Stimulated activated CD4-positive, alpha-beta T cell treated with anti-CD3 and anti-CD28 coated beads, Interleukin-1b, Interleukin-23, amount 100 ng/mL, for 48 hours (primary cell): Measurements from ENCODE around the gene TSPAN9.

ENCODE experiments used
- DNase-seq: peaks from one replicate; pipeline ENCODE4 v3.0.0-alpha.2; 2020

The TSPAN9 gene

DNA sequence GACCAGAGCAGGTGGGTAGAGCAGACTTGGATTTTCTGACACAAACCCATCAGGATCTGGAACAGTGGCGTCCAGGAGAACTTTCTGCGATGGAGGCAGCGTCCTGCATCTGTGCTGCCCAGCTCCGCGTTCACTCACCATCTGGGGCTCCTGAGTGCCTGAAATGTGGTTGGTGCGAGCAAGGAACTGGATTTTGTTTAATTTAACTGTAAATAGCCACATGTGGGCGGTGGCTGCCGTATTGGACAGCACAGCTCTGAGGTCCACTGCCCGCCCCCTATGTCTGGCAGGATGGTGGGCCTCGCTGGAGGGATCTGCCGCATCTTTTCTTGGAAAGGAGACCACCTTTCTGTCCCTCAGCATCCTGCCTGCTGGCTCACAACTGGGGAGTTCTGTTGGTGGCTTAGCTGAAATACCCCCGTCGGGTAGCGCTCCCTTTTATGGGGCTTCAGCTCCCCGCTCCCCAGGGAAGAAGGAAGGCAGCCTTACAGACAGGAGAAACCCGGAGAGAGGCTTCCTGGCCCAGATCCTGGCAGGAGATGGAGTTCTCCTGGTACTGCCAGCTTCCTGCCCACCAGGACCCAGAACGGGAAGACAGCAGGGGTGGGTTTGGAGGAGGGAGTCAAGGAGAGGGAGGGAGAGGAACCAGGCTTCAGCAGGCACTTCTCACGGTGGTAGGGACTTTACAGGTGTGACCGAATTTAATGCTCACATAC, 228.9 kb downstream of the TSPAN9 start:
- no peak for DNase-seq

DNA sequence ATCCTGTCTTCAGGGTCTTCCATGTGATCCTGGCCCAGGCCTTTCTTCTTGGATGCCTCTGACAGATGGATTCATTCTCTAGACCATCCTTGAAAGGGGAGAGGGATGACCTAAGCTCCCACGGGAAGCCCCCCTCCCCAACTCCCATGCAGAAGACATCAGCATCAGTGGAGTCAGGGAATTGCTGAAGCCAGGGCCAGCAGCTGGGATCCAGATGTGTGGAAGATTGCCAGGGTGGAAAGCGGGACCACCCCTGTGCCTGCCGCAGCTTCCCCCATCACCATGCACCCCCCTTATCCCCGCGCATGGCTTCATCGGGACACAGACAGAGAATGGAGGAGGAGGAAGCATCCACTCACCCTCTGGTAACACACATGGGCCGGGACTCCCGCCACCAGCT, 230.2 kb downstream of the TSPAN9 start:
- DNase-seq: no peak

DNA sequence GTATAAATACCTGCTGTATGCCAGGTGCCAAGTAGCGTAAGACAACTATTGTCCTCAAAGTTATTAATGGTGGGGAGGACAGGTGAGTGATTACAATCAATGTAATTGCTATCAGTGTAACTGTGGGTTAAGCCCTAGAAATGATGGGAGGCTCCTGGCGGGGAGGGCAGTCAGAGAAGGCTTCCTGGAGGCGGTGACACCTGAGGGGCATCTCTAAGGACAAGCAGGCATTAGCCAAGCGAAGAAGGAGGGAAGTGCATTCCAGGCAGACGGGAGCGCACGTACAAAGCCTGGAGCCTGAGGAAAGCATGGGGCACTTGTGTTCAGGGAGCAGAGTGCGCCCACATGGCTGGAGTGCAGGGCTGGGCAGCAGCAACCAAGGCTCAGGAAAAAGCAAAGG, 230.9 kb downstream of the TSPAN9 start:
- no peak for DNase-seq

DNA sequence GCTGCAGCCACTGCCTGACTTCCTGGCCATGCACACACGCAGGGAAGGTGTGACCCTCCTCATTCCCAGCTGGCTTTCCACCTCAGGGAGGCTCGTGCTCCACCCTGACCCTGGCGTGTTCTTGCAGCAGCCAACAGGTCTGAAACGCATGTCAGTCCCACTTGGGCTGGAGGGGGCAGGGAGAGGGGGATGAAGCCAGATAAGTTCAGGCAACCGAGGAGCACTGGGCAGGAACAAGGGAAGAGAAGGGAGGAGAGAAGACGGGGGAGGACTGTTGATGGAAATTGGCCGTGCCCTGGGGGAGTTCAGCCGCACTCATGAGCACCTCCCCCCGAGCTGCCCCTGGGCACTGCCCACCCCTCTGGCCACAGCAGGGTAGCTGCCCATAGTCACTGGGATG, 231.4 kb downstream of the TSPAN9 start:
- DNase-seq: no peak

DNA sequence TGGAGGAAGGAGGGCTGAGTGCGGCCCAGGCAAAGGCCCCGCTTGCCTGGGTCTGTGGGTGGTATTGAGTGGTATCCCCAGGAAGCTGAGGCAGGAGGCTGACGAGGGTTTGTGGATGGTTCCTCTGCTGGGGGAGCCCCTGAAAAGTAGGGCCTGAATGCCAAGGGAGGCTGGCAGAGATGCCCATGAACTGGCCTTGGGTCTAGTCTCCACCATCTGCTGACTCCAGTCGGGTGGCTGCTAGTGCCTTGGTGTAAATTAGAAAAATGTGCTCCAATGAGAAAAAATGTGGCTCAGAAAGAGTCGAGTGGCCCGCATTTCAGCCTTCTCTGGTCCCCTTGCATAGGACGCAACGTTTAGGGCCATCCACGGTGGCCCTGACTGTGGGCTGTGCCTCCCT, 232.6 kb downstream of the TSPAN9 start:
- no peak for DNase-seq

DNA sequence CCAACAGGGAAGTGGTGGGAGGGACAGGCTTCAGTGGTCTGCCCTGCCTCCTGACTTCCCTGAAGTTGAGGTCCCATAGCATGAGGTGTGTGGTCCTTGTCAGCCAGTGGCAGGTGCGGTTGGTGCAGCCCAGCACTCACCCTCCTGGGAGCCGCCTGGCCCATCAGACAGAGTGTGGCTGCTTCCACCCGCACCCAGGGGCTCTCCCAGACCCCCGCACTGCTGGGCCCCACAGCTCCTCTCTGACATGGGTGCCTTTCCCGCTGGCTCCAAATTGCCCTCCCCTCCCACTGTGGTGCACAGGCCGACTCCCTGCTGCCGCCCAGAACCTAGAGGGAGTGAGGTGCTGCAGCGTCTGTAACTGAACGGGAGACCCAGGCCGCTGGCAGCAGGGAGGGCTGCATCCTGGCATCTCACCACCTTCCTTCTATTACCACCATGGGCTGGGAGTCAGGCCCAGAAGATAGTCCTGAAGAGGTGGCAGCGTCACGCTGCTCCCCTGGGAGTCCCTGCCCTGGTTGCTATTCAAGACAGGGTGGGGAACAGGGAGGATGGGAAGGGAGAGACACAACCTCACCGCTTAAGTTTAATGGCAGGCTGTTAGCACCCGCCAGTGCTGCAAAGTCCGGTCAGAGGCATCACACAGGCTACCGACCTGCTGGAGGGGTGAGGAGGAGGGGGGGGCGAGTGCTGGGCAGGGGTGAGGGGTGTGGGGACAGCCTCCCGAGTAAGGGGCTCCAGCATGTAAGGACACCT, 233.3 kb downstream of the TSPAN9 start:
- DNase-seq: no peak

DNA sequence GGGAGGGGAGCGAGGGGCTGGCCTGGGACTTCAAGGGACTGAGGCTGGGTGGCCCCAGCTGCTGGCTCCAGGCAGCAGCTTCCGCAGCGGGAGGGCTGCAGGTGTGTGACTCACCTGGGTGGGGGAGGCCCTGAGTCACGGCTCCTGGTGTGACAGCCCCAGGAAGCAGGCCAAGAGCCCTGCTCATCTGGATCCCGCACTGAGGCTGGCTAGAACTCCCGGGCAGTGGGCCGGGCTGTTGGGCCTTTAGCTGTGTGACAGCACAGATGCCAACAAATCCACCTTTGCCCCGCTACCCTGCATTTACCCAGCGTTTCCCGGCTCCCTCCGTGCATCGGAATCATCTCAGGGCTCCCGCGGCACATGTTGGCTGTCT, 233.8 kb downstream of the TSPAN9 start:
- DNase-seq: no peak

DNA sequence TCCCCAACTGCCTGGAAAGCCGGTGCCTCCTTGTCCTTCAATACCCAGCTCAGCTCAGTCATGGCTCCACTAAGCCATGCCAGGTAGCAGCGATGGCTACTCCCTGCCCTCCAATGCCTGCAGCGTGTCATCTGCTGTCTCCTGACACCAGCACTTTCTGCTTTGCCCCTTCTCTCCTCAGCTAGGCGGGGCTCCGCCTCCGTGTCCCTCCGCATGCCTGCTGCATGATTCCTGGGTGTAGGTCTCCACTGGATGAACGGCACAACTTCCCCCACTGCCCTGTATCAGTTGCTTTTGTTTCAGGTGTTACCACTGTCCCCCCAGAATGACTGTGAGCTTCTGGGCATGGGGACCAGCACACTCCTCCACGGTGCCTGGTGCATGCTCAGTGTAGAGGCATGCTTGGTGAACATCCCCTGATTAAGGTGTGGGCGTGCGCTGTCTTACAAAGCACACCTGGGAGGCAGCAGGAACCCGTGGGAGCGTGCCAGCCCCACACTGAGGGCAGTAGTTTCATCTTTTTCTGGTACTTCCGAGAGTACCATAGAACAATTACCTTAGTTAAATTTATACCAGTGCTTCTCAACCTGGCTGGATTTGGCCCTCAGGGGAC, 234.4 kb downstream of the TSPAN9 start:
- no peak for DNase-seq

DNA sequence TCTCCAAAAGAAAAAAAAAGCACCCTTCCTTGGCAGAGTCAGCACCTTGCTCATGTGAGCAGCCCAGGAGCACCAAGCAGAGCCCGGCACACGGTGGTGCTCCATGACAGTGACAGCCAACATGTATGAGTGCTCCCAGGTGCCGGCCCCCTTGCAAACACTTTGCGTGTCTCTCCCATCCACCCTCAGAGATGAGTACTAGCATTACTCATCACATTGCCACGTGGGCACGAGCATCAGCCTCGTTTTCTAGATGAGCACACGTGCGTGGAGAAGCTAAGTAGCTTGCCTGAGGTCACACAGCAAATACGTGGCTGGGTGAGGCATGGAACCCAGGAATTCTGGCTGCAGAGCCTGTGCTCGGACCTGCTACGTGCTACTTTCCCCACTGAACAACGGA, 235.9 kb downstream of the TSPAN9 start:
- no peak for DNase-seq

DNA sequence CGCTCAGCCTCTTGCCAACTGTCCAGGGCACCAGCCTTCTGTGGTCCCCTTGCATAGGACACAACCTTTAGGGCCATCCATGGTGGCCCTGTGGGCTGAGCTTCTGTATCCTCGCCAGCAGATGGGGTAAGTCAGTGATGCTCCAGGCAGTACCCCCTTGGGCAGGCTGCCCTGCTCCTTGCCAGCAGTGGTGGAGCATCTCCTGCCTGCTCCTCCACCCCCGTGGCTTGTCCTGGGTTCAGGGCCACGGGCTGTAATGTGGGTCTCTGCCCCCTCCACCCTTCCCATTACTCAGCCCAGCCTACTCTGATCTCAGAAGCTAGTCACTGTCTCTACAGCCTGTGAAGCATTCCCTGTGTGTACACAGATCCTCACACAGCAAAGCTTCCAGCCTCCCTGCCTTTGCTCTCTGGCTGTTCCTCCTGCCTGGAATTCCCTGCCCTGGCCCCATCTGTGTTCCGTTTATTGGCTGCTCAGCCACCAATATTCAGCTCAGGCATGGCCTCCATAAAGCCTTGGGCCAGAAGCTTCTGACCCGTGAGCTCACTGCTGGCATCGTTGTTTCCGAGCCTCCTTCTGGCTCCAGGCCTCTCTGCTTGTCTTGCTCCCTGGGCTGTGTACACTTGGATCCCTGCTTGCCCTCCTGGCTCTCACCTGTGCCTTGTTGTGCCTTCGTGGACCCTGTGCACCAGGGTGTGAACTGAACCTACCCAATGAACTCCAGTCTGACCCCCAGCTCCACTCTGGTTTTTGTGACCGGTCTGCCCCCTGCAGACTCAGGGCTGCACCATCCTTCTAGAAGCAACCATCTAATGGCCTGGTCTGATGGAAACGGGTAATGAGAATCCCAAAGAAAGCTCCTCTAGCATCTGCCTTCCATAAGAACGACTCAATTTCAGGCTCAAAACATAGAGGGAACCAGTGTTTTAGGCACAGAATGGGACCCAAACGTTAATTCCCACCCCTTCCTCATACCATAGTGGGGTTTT, 236.8 kb downstream of the TSPAN9 start:
- no peak for DNase-seq

DNA sequence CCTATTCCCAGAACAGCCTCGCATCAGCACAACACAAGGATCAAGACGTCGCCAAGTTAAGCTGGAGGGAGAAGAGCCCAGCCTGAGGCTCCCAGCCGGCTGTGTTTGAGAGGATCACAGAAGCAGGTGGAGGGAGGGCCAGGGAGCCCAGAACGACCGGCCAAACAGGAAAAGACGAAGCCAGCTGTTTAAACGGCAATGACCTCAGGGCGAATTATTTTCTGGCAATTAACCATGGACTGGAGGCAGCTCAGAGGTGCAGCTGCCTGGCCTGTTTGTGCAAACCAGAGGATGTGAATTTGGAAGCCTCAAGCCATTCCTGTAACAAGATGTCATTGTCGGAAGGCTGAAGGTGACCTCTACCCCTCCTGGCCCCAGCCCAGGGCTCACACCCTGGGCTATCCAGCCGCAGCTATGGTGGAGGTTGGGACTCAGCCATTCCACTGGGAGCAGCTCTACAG, 238.1 kb downstream of the TSPAN9 start:
- DNase-seq: no peak

DNA sequence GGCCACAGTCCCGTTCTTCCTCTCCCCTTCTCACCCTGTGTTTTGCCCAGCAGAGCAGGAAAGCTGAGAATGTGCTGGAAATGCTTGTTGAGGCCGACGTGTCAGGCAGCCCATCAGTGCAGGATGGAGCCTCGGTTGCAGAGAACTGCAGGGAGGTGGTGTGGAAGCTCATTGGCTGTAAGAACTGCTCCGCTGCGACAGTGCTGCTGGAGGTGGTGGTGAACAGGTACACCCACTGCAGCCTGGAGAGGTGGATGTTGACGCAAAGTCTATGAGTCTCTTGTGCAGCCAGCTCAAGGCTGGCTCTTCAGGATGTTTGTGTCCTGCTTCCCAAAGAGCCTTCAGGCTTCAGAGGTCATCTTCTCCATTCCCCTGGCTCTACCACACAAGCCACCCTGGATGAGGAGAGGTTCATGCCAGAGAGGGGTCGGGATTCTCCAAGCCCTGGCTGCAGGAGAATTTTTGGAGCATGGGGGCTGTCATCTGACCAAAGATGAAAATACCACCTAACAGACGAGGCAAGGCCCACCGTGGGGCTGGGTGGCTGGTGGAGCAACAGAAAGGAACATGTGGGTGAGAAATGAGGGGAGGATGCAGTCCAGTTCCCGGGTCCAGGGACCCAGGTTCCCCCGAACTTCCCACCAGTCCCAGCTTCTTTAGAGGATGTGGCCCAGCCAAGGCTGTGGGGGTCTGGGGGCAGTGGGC, 239.7 kb downstream of the TSPAN9 start:
- no peak for DNase-seq

DNA sequence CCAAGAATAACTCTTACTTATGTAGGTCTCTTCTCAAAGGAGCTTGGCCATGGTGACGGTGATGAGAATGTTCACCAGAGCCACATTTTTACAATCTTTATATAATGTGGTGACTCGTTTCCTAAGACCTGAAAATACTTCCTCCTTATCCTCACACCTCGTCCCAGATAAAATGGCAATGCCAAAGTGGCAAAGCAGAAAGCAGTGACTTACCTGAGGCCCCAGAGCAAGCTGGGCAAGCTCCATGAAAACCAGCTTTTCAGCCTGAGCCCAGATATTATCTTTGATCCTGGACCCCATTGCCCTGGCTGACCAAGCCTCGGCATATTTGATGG, 240.3 kb downstream of the TSPAN9 start:
- no peak for DNase-seq

DNA sequence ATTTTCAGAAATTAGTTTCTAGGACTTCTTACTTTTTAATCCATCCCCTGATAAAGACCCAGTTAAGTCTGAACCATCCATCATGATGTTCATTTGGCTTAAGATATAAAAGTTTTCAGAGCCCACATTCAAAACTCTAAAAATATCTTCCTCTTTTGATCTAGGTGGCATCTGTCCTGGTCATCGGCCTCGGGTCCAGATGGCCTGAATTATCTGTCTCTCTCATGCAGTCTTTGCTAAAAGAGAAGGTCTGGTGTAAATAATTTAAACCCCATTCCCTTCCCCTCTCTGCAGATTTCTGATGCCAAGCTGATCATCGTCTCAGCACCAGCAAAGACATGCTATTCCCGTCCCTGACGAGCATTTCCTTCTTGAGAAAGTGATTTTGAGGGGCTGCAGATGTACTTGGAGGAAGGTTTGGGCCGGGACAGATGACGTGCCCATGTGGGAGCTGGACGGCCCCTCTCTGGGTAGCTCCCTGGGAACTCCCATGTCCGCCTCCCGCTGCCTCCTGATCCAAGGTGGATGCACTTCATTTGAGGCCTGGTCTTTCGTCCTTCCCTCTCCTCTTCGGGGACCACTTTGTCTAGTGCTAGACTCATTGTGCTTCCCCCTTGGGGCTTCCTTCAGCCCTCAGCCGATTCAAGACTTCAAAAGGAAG, 240.8 kb downstream of the TSPAN9 start:
- no peak for DNase-seq

DNA sequence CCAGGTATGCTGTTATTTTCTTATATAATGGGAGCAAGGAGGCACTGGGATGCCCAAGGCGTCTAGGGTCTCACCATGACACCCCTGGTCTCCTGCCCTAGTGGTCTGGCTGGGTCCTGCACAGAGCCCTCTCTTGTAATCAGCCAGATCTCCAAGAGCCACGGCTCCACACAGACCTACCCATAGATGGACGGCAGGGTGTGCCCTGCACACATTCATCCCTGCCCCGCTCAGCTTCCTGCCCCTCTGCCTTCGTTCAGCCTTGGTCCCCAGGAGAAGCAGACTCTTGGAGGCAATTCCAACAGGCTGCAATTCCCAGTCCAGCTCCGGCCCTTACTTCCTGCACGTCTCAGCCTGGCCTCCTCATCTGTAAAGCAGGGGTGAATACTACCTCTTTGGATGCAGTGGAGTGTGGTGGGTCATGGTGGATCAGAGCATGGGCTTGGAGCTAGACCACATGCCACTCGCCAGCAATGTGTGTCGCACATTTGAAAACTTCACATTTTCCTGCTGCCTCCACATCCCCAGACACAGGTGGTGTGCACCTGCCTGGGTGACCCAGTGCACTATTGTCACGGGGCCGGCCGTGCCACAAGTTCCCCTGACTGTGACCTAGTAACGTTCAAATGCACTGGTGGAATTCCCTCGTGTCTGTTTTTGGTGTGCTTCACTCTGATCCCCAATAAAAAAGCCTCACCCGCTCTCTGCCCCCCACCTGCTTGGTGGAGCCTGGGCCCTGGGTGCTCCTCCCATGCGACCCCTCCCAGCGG, 242.7 kb downstream of the TSPAN9 start:
- no peak for DNase-seq

DNA sequence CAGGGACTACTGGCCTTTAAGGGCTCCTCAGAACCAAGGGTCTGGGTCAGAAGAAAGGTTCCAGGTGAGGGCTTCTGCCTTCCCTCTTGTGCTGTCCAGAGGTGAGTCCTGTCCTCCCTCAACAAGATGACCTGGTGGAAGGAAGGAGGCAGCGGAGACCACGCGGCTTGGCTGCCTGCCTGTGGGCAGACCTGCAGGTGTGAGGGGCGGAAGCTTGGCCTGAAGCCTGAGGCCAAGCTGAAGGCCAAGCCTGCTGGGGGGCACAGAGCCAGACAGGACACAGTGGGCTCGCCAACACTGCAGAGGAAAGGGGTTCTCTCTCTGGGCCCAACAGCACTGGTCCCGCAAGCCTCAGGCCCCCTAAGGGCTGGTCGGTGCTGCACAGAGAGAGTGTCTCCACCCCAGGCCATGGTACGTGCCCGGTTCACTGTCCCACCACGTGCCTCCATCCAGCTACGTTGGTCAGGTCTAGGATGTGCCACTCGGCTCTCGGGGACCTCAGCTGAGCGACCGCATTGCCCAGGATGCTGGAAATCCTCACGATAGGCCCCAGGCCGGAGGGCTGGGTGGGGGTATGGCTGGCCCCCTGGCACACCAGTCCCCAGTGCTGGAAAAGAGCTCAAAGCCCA, 243.8 kb downstream of the TSPAN9 start:
- no peak for DNase-seq

DNA sequence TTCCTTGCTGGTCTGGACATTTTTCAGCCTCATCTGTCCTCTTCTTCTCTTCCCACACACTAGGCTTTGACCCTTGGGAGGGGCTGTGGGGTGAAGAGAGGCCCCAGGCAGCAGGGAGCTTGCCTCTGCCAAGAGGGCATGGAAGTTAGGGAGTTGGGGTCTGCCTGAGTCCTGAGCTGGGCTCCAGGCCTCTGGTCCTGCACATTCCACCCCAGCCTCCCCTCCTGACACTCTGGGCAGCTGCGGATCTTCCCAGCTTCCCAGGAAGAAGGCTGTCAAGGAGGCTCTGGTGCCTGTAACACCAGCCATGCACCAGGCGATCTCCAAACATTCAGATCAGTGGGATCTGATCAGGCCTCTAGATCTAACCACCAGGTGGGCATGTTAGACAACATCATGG, 244.7 kb downstream of the TSPAN9 start:
- DNase-seq: no peak

DNA sequence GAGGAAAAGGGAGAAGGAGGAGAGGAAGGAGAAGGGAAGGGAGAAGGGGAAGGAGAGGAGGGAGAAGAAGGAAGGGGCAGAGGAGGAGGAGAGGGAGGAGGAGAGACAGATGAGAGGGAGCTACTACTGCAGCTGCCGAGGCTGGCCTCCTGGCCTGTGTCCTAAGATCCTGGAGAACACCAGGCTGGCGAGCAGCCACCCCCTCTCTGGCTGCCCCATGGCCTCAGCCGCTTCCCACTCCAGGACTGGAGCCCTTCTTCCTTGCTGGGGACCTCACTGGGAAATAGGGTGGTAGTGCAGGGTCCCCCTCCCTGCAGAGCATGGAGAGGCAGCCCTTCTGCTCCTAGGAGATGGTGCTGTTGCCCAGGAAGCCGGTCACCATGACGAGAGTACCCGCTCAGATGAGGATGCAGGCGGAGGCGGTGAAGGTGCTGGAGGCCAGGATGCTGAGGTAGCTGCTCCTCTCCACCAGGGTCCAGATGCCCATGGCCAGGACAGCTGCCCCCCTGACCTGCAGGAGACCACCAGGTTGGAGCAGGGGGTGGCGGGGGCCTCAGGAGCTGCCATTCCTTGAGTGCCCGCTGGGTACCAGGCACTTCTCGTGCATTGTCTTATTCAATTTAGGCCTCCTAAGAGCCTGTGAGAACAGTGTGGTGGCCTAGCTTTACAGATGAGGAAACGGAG, 246.0 kb downstream of the TSPAN9 start:
- no peak for DNase-seq

DNA sequence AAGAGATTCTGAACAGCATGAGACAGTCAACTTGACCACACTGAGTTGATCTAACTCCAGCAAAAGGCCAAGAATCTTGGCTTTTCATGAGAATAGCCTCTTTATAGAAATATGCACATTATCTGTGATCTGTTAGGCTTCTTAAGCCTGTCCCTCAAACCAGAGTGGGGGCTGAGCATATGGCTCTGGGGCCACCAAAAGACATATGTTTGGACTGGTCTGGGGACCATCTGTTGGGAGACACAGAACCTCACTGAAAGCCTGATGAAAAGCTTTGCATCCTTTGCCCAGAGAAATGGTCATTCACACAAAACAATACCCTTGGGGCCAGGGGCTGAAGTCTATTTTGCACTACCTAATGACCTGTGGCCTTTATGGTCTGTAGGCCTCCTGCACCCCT, 248.6 kb downstream of the TSPAN9 start:
- DNase-seq: no peak
